GM21423 (cell line): ENCODE results near the gene TNFAIP6.
"Not testable (repeated sequence)": the region's sequence is repeated elsewhere in the genome, so short reads cannot be mapped to it uniquely, and the experiment has no call there.

Experiments used
- ATAC-seq: cut with Tn5 transposase; IDR thresholded peaks from one replicate; pipeline ENCODE4 v1.9.1; 2021; ENCODE audit warnings: mild to moderate bottlenecking, moderate library complexity; ENCODE audit not compliant: unreplicated experiment

TNFAIP6 gene

GRCh38 chr2:151410485-151410834 lies 53.1 kb downstream of the TNFAIP6 start:
- peak; percentile 34 for ATAC-seq

GRCh38 chr2:151417650-151418049 lies 60.3 kb downstream of the TNFAIP6 start:
- ATAC-seq, result no peak

GRCh38 chr2:151421681-151422080 lies 64.3 kb downstream of the TNFAIP6 start:
- not testable (repeated sequence) for ATAC-seq

DNA sequence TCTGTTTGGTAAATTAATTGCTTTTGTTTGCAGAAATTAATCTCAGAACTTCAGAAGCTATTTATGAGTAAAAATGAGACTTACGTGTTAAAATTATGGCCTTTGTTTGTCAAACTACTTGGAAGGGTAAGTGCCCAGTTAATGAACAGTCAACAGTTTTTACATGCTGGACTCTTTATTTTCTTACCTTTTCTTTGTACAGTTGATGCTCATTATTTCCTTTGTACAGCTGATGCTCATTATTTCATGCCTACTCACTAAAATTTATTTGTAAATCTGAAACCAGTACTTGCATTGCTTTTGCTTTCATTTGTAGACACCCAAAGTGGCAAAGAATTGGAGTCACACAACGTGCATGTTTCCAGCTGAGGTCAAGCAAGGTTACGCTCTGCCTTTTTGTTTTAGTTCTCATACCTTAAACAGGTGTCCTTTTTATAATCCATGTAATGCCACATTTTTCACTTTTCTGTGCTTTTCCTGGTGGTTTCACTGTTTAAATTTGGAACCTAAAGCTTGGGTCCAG lies 65.6 kb downstream of the TNFAIP6 start:
- ATAC-seq, result peak; percentile 70

DNA sequence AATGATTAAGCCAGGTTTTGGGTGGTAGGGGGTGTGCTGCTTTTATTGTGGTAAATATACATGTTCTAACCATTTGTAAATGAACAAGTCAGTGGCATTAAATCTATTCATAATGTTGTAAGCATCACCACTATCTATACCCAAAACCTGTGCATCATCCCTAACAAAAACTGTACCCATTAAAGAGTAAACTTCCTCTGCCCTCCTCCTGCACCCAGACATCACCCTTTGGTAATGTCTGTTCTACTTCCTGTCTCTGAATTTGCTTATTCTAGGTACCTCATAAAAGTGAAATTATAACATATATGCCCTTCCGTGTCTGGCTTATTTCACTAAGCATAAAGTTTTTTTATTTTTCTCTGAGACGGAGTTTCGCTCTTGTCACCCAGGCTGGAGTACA lies 66.4 kb downstream of the TNFAIP6 start:
- ATAC-seq, result no peak
